HG03575 (cell line): ENCODE measurements around the gene PIGS.

Experiments used
- ATAC-seq: cut with Tn5 transposase; IDR thresholded peaks from one replicate; pipeline ENCODE4 v1.9.1; 2021; ENCODE audit not compliant: unreplicated experiment, insufficient number of reproducible peaks, low FRiP score; ENCODE audit errors: extremely low read depth

The PIGS gene

GRCh38 chr17:28519236-28519635, 52.1 kb downstream of the PIGS start:
- ATAC-seq, result no peak

GRCh38 chr17:28518578-28518977, 52.7 kb downstream of the PIGS start:
- no peak for ATAC-seq

GRCh38 chr17:28518132-28518531, 53.2 kb downstream of the PIGS start:
- ATAC-seq, result no peak

GRCh38 chr17:28515518-28515917, 55.8 kb downstream of the PIGS start:
- no peak for ATAC-seq

GRCh38 chr17:28514561-28515002, 56.7 kb downstream of the PIGS start:
- no peak for ATAC-seq

- ATAC-seq, result no peak
Measured at GRCh38 chr17:28513476-28513875, 57.8 kb downstream of the PIGS start.

GRCh38 chr17:28511858-28512461, 59.4 kb downstream of the PIGS start:
- no peak for ATAC-seq

GRCh38 chr17:28509789-28510188, 61.5 kb downstream of the PIGS start:
- ATAC-seq, result no peak

- ATAC-seq, result no peak
Measured at GRCh38 chr17:28508211-28508724, 63.1 kb downstream of the PIGS start.

GRCh38 chr17:28507567-28508203, 63.6 kb downstream of the PIGS start:
- no peak for ATAC-seq

- ATAC-seq, result no peak
Measured at GRCh38 chr17:28506763-28507487, 64.4 kb downstream of the PIGS start.

GRCh38 chr17:28505986-28506665, 65.2 kb downstream of the PIGS start, which contains the start of gene FOXN1:
FOXN1 (plus strand) TSS chr17:28506348; CDS start chr17:28523970, 17,622 bp downstream.
- ATAC-seq, result no peak

- ATAC-seq, result no peak
Measured at GRCh38 chr17:28503420-28503819, 67.9 kb downstream of the PIGS start.
